ENCODE measurements around the gene NUP98. TPM values are rescaled to one million over a fixed set of nuclear protein-coding genes. Genes with fewer than 3 reads are reported as not detected.

Gene NUP98
- total RNA-seq, 2 donors from 2014 or later, result 127 to 136 TPM

DNA sequence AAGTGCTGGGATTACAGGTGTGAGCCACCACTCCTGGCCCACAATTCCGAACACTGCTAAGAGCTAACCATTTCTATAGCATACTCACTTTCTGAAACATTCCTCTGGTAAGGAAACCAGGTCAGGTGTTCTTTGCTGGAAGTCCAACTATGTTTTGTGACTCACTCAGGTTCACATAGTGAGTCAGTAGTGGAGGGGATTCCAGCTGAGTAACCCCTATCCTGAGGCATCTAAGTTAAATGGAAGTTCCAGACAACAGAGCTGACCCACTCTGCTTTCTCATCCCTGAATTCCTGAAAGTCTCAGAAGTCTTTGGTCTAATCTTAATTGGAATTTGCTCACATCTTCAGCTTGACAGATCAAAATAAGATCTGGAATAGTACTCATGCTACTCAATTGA is 123.2 kb downstream of the NUP98 start:
- H3K27ac ChIP-seq, result no peak overlapping the region
- H3K4me1 ChIP-seq (replicated peaks), result no peaks in the 10 kb centered on the region
- TF ChIP-seq POLR2A (IDR thresholded peaks at IDR 0.05) (no peak), POLR2AphosphoS5 (IDR thresholded peaks at IDR 0.05) (no peak)
- TF ChIP-seq, protein P1, sequence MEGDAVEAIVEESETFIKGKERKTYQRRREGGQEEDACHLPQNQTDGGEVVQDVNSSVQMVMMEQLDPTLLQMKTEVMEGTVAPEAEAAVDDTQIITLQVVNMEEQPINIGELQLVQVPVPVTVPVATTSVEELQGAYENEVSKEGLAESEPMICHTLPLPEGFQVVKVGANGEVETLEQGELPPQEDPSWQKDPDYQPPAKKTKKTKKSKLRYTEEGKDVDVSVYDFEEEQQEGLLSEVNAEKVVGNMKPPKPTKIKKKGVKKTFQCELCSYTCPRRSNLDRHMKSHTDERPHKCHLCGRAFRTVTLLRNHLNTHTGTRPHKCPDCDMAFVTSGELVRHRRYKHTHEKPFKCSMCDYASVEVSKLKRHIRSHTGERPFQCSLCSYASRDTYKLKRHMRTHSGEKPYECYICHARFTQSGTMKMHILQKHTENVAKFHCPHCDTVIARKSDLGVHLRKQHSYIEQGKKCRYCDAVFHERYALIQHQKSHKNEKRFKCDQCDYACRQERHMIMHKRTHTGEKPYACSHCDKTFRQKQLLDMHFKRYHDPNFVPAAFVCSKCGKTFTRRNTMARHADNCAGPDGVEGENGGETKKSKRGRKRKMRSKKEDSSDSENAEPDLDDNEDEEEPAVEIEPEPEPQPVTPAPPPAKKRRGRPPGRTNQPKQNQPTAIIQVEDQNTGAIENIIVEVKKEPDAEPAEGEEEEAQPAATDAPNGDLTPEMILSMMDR (IDR thresholded peaks at IDR 0.05), result no peak
- intact Hi-C loops (cut with DNase I), result no loop called here
- H3K4me3 ChIP-seq, result no peak overlapping the region
- peaks cover 4 to 20% of the 10 kb centered on the region in 2 donors for H3K36me3 ChIP-seq
- no peaks in the 10 kb centered on the region for H3K9me3 ChIP-seq
- no peaks in the 10 kb centered on the region for H3K27me3 ChIP-seq (replicated peaks; ENCODE audit: insufficient read depth)
- 100% methylated on average over 1 of the region's 1 CpG for WGBS
- DNase-seq (ENCODE audit: low spot score), result no peak

DNA sequence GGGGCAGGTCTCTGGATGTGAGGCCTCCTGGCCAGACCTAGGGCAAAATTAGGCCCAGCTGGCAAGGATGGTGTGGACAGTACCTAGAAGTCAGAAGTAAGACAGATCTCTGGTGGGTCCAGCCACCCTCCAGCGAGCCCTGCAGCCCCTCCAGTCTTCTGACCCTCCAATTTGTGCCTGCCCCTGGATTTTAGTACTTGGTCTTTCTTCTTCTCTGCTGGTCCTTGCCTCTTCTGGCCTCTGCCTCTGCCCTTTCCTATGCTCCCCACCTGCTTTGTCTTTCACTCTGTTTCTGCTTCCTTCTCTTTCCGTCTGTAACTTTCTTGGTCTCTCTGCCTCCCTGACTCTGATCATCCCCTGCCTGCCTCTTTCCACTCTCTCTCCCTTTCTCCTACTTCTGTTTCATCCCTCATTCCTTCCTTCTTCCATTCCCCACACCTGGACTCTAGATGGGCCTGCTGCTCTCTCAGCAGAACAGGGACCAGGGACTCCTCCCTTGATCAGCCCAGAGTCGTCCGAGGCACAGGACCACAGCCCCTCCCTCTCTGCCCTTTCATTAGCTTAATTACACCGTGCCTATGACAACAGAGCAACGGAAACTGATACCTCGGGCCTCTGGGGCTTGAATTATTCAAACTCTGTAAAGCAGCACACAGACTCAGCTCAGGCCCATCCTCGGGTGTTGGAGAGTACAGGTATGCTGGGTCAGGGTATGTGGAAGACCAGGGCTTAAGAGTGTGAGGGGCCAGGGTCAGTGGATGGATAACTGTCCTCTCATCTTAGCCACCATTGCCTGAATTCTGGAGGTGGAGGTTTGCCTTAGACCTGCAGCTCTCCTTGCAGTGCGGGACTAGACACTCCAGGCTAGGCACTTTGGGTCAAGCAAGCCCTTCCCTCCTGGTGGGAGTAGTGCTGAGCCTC is 125.8 kb downstream of the NUP98 start, which contains the start of gene CHRNA10:
TSS of gene CHRNA10 (minus strand) at position 51 of the 921 bp plus-strand sequence. CDS start 72 bp downstream, outside the sequence.
- 49% methylated on average over 9 of the region's 9 CpGs for WGBS
- intact Hi-C loops (cut with DNase I), result no loop called here
- no peak for TF ChIP-seq POLR2AphosphoS5 (IDR thresholded peaks at IDR 0.05)
- TF ChIP-seq POLR2A (IDR thresholded peaks at IDR 0.05), result no peak
- TF ChIP-seq, protein P1 (IDR thresholded peaks at IDR 0.05), result no peak
- Histone ChIP-seq H3K4me1 (replicated peaks) (no peaks in the 10 kb centered on the region), H3K36me3 (peaks cover 3 to 13% of the 10 kb centered on the region in 2 donors), H3K27ac (no peak within 1 kb of the TSS), H3K9me3 (no peaks in the 10 kb centered on the region), H3K27me3 (replicated peaks; ENCODE audit: insufficient read depth) (no peaks in the 10 kb centered on the region), H3K4me3 (no peak within 1 kb of the TSS)
- no peak for DNase-seq (ENCODE audit: low spot score)

GRCh38 chr11:3669742-3670183 is 127.6 kb downstream of the NUP98 start:
- no peaks in the 10 kb centered on the region for H3K9me3 ChIP-seq
- DNase-seq (ENCODE audit: low spot score), result no peak
- no peak overlapping the region for H3K4me3 ChIP-seq
- WGBS, result 88% methylated on average over 5 of the region's 5 CpGs
- H3K36me3 ChIP-seq, result peaks cover 3 to 6% of the 10 kb centered on the region in 2 donors
- no peak overlapping the region for H3K27ac ChIP-seq
- intact Hi-C loops (cut with DNase I), result no loop called here
- H3K27me3 ChIP-seq (replicated peaks; ENCODE audit: insufficient read depth), result no peaks in the 10 kb centered on the region
- no peaks in the 10 kb centered on the region for H3K4me1 ChIP-seq (replicated peaks)
- TF ChIP-seq POLR2A (IDR thresholded peaks at IDR 0.05), result no peak
- TF ChIP-seq, protein P1 (IDR thresholded peaks at IDR 0.05), result no peak
- no peak for TF ChIP-seq POLR2AphosphoS5 (IDR thresholded peaks at IDR 0.05)

GRCh38 chr11:3669128-3669527 is 128.2 kb downstream of the NUP98 start:
- WGBS, result 98% methylated on average over 7 of the region's 7 CpGs
- Histone ChIP-seq H3K9me3 (no peaks in the 10 kb centered on the region), H3K36me3 (peaks cover 3 to 4% of the 10 kb centered on the region in 2 donors), H3K27me3 (replicated peaks; ENCODE audit: insufficient read depth) (no peaks in the 10 kb centered on the region), H3K27ac (no peak overlapping the region), H3K4me1 (replicated peaks) (no peaks in the 10 kb centered on the region), H3K4me3 (no peak overlapping the region)
- no peak for TF ChIP-seq POLR2A (IDR thresholded peaks at IDR 0.05)
- DNase-seq (ENCODE audit: low spot score), result no peak
- intact Hi-C loops (cut with DNase I), result no loop called here

DNA sequence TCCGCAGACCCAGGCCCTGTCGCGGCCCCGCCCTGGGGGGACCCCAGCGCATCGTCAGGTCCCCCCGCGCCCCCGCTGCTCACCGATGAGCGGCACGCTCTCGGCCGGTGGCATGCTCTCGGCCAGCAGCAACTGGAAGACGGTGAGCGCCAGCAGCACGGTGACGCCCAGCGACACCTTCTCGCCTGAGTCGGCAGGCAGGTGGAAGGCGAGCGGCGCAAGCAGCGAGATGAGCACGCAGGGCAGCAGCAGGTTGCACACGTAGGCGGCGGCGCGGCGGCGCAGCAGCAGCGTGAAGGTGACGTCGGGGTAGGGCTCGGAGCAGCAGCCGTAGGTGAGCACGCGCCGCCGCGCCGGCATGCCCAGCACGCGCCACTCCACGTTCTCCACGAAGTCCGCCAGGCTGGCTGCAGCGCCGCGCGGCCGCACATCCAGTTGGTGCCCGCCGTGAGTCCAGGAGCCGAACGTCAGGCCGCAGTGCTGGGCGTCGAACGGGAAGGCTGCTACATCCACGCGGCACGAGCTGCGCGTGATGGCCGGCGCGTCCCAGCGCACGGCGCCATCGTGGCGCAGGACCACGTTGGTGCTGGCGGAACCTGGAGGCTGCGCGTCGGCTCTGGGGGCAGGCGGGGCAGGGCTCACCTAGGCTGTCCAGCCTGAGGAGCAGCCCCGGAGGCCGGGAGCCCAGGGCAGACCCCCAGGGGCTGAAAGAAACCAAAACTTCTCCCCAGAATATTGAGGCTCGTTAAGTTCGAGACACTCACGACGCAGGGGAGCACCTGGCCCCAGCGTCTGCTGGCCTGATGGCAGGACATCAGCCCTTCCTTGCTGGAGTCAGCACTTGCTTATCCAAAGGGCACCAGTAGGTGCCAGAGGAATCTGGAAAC is 130.0 kb downstream of the NUP98 start:
- TF ChIP-seq, protein P1 (IDR thresholded peaks at IDR 0.05), result no peak
- no peaks in the 10 kb centered on the region for H3K27me3 ChIP-seq (replicated peaks; ENCODE audit: insufficient read depth)
- intact Hi-C loops (cut with DNase I), result no loop called here
- no peak overlapping the region for H3K27ac ChIP-seq
- DNase-seq (ENCODE audit: low spot score), result no peak
- no peak overlapping the region for H3K4me3 ChIP-seq
- no peaks in the 10 kb centered on the region for H3K9me3 ChIP-seq
- H3K4me1 ChIP-seq (replicated peaks), result no peaks in the 10 kb centered on the region
- WGBS, result 96% methylated on average over 83 of the region's 89 CpGs
- H3K36me3 ChIP-seq, result peaks cover 0 to 3% of the 10 kb centered on the region in 2 donors
